NCI-H2107 (cell line): ENCODE results near the gene POLR3H.
"Not testable (repeated sequence)": the region's sequence is repeated elsewhere in the genome, so short reads cannot be mapped to it uniquely, and the experiment has no call there.

ENCODE experiments used
- DNase-seq: peaks from one replicate; lab custom pipeline; 2025; lab: John Stamatoyannopoulos, UW

Gene POLR3H

GRCh38 chr22:41563051-41563711 is 18.9 kb upstream of the POLR3H start:
- DNase-seq, result no peak

- DNase-seq, result no peak
Observed at GRCh38 chr22:41562461-41562860, 18.2 kb upstream of the POLR3H start.

GRCh38 chr22:41561788-41562187 is 17.5 kb upstream of the POLR3H start:
- DNase-seq, result no peak

GRCh38 chr22:41561335-41561734 is 17.1 kb upstream of the POLR3H start:
- no peak for DNase-seq

GRCh38 chr22:41560095-41560471 is 15.8 kb upstream of the POLR3H start:
- DNase-seq, result no peak

- DNase-seq, result not testable (repeated sequence)
Observed at GRCh38 chr22:41558241-41558630, 14.0 kb upstream of the POLR3H start.

- DNase-seq, result no peak
Observed at GRCh38 chr22:41557401-41558240, 13.4 kb upstream of the POLR3H start.

GRCh38 chr22:41556561-41556960 is 12.3 kb upstream of the POLR3H start:
- DNase-seq, result no peak

GRCh38 chr22:41555325-41555982 is 11.2 kb upstream of the POLR3H start:
- DNase-seq, result no peak

GRCh38 chr22:41551877-41552582 is 7.8 kb upstream of the POLR3H start:
- no peak for DNase-seq

- no peak for DNase-seq
Observed at GRCh38 chr22:41550952-41551491, 6.8 kb upstream of the POLR3H start.

GRCh38 chr22:41548830-41549211 is 4.6 kb upstream of the POLR3H start:
- DNase-seq, result no peak

- DNase-seq, result no peak
Observed at GRCh38 chr22:41544671-41545476, 604 bp upstream of the POLR3H start.

- no peak for DNase-seq
Observed at GRCh38 chr22:41542224-41542623, 2.0 kb downstream of the POLR3H start.

- DNase-seq, result no peak
Observed at GRCh38 chr22:41541484-41541883, 2.8 kb downstream of the POLR3H start.

GRCh38 chr22:41540365-41540764 is 3.9 kb downstream of the POLR3H start:
- DNase-seq, result no peak

- no peak for DNase-seq
Observed at GRCh38 chr22:41540006-41540315, 4.3 kb downstream of the POLR3H start.

GRCh38 chr22:41539146-41540005 is 4.9 kb downstream of the POLR3H start:
- DNase-seq, result no peak

GRCh38 chr22:41538583-41538982 is 5.7 kb downstream of the POLR3H start:
- no peak for DNase-seq

GRCh38 chr22:41537203-41537602 is 7.1 kb downstream of the POLR3H start:
- DNase-seq, result no peak

- no peak for DNase-seq
Observed at GRCh38 chr22:41535244-41535643, 9.0 kb downstream of the POLR3H start.
